Activated T-helper 17 cell treated with anti-CD3 and anti-CD28 coated beads, Interleukin-2, amount 50 U/mL, for 72 hours (primary cell): ENCODE data around the gene ARHGAP26. TPM values are rescaled to one million over a fixed set of nuclear protein-coding genes. Genes with fewer than 3 reads are reported as not detected.
"Not testable (repeated sequence)": the region's sequence is repeated elsewhere in the genome, so short reads cannot be mapped to it uniquely, and the experiment has no call there.

Source experiments
- ATAC-seq: fragments of 150-1000 bp; cut with Tn5 transposase; replicated peaks from 2 replicates; pipeline ENCODE4 v1.10.0; 2021; ENCODE audit warnings: mild to moderate bottlenecking, moderate library complexity
- H3K27ac Mint-ChIP-seq: one replicate; pipeline ENCODE4 v1.8.0; 2022; ENCODE audit warnings: mixed read lengths
- H3K27me3 Mint-ChIP-seq: one replicate; pipeline ENCODE4 v1.8.0; 2022; ENCODE audit warnings: mixed read lengths
- H3K36me3 Mint-ChIP-seq: one replicate; pipeline ENCODE4 v1.8.0; 2022; ENCODE audit warnings: low read depth, mild to moderate bottlenecking, mixed read lengths
- H3K4me1 Mint-ChIP-seq: one replicate; pipeline ENCODE4 v1.8.0; 2022; ENCODE audit warnings: mixed read lengths
- H3K4me3 Mint-ChIP-seq: one replicate; pipeline ENCODE4 v1.8.0; 2022; ENCODE audit warnings: mild to moderate bottlenecking, mixed read lengths
- H3K9me3 Mint-ChIP-seq: one replicate; pipeline ENCODE4 v1.8.0; 2022; ENCODE audit warnings: mixed read lengths
- total RNA-seq, 2 donors: library from RNA; stranded (reverse); gene quantifications; one replicate each; pipeline ENCODE4 v1.2.3, GENCODE V29; 2022

ARHGAP26 gene
- total RNA-seq, 2 donors from 2014 or later = 7.8 to 12.0 TPM

- H3K27me3 Mint-ChIP-seq, H3K4me3 Mint-ChIP-seq, H3K9me3 Mint-ChIP-seq, H3K4me1 Mint-ChIP-seq, H3K36me3 Mint-ChIP-seq, ATAC-seq: not testable (repeated sequence)
- peak overlapping the region; percentile 8 for H3K27ac Mint-ChIP-seq
Observed at GRCh38 chr5:143094608-143095007, 324.4 kb downstream of the ARHGAP26 start.

- peak overlapping the region; percentile 77 for H3K27ac Mint-ChIP-seq
- peaks cover 17% of the 10 kb centered on the region for H3K4me1 Mint-ChIP-seq
- H3K36me3 Mint-ChIP-seq = no peaks in the 10 kb centered on the region
- H3K9me3 Mint-ChIP-seq = no peaks in the 10 kb centered on the region
- no peaks in the 10 kb centered on the region for H3K27me3 Mint-ChIP-seq
- peak overlapping the region; percentile 60 for H3K4me3 Mint-ChIP-seq
- peak; percentile 78 for ATAC-seq
Observed at GRCh38 chr5:143101121-143101520, 330.9 kb downstream of the ARHGAP26 start.

- peaks cover 17% of the 10 kb centered on the region for H3K4me1 Mint-ChIP-seq
- H3K9me3 Mint-ChIP-seq = no peaks in the 10 kb centered on the region
- ATAC-seq = peak; percentile 90
- H3K36me3 Mint-ChIP-seq = no peaks in the 10 kb centered on the region
- H3K27ac Mint-ChIP-seq = peak overlapping the region; percentile 77
- no peaks in the 10 kb centered on the region for H3K27me3 Mint-ChIP-seq
- H3K4me3 Mint-ChIP-seq = peak overlapping the region; percentile 60
Observed at GRCh38 chr5:143101725-143102386, 331.7 kb downstream of the ARHGAP26 start.

- H3K4me1 Mint-ChIP-seq = peaks cover 17% of the 10 kb centered on the region
- H3K36me3 Mint-ChIP-seq = no peaks in the 10 kb centered on the region
- H3K27ac Mint-ChIP-seq = peak overlapping the region; percentile 77
- H3K9me3 Mint-ChIP-seq = no peaks in the 10 kb centered on the region
- H3K27me3 Mint-ChIP-seq = no peaks in the 10 kb centered on the region
- ATAC-seq = no peak
- H3K4me3 Mint-ChIP-seq = peak overlapping the region; percentile 60
Observed at GRCh38 chr5:143102411-143102810, 332.2 kb downstream of the ARHGAP26 start.

- Mint-ChIP-seq H3K9me3 (no peaks in the 10 kb centered on the region), H3K27me3 (no peaks in the 10 kb centered on the region), H3K4me1 (peaks cover 17% of the 10 kb centered on the region), H3K27ac (no peak overlapping the region), H3K4me3 (no peak overlapping the region), H3K36me3 (no peaks in the 10 kb centered on the region)
- ATAC-seq = peak; percentile 32
Observed at GRCh38 chr5:143105216-143105905, 335.2 kb downstream of the ARHGAP26 start.

GRCh38 chr5:143106174-143106573 lies 336.0 kb downstream of the ARHGAP26 start:
- peaks cover 10% of the 10 kb centered on the region for H3K4me1 Mint-ChIP-seq
- H3K9me3 Mint-ChIP-seq = no peaks in the 10 kb centered on the region
- H3K27ac Mint-ChIP-seq = no peak overlapping the region
- ATAC-seq = no peak
- H3K36me3 Mint-ChIP-seq = no peaks in the 10 kb centered on the region
- H3K27me3 Mint-ChIP-seq = no peaks in the 10 kb centered on the region
- no peak overlapping the region for H3K4me3 Mint-ChIP-seq

- ATAC-seq = no peak
- Mint-ChIP-seq H3K27ac (no peak overlapping the region), H3K36me3 (no peaks in the 10 kb centered on the region)
Observed at GRCh38 chr5:143108498-143109128, 338.4 kb downstream of the ARHGAP26 start.

GRCh38 chr5:143110591-143110990 lies 340.4 kb downstream of the ARHGAP26 start:
- Mint-ChIP-seq H3K9me3 (no peaks in the 10 kb centered on the region), H3K4me3 (no peak overlapping the region), H3K36me3 (no peaks in the 10 kb centered on the region), H3K27me3 (no peaks in the 10 kb centered on the region), H3K4me1 (no peaks in the 10 kb centered on the region), H3K27ac (no peak overlapping the region)
- ATAC-seq = no peak

More at GRCh38 chr5:143108498-143109128, 338.4 kb downstream of the ARHGAP26 start:
- Mint-ChIP-seq H3K4me1 (no peaks in the 10 kb centered on the region), H3K4me3 (no peak overlapping the region), H3K9me3 (no peaks in the 10 kb centered on the region), H3K27me3 (no peaks in the 10 kb centered on the region)

GRCh38 chr5:143111799-143112198 lies 341.6 kb downstream of the ARHGAP26 start:
- Mint-ChIP-seq H3K4me1 (no peaks in the 10 kb centered on the region), H3K9me3 (no peaks in the 10 kb centered on the region), H3K27ac (no peak overlapping the region), H3K4me3 (no peak overlapping the region), H3K36me3 (no peaks in the 10 kb centered on the region), H3K27me3 (no peaks in the 10 kb centered on the region)
- ATAC-seq = no peak

GRCh38 chr5:143113461-143113860 lies 343.3 kb downstream of the ARHGAP26 start:
- ATAC-seq = no peak
- Mint-ChIP-seq H3K4me3 (no peak overlapping the region), H3K9me3 (no peaks in the 10 kb centered on the region), H3K27ac (peak overlapping the region; percentile 21), H3K27me3 (no peaks in the 10 kb centered on the region), H3K36me3 (no peaks in the 10 kb centered on the region), H3K4me1 (no peaks in the 10 kb centered on the region)

GRCh38 chr5:143114481-143114880 lies 344.3 kb downstream of the ARHGAP26 start:
- Mint-ChIP-seq H3K4me3 (no peak overlapping the region), H3K27me3 (no peaks in the 10 kb centered on the region), H3K4me1 (no peaks in the 10 kb centered on the region), H3K27ac (peak overlapping the region; percentile 21), H3K9me3 (no peaks in the 10 kb centered on the region), H3K36me3 (no peaks in the 10 kb centered on the region)
- ATAC-seq = no peak

GRCh38 chr5:143115381-143115780 lies 345.2 kb downstream of the ARHGAP26 start:
- no peaks in the 10 kb centered on the region for H3K4me1 Mint-ChIP-seq

GRCh38 chr5:143116814-143117213 lies 346.6 kb downstream of the ARHGAP26 start:
- Mint-ChIP-seq H3K36me3 (no peaks in the 10 kb centered on the region), H3K9me3 (no peaks in the 10 kb centered on the region), H3K27ac (no peak overlapping the region), H3K27me3 (no peaks in the 10 kb centered on the region), H3K4me1 (no peaks in the 10 kb centered on the region), H3K4me3 (no peak overlapping the region)
- ATAC-seq = no peak

More at GRCh38 chr5:143115381-143115780, 345.2 kb downstream of the ARHGAP26 start:
- Mint-ChIP-seq H3K4me3 (no peak overlapping the region), H3K27ac (peak overlapping the region; percentile 21), H3K9me3 (no peaks in the 10 kb centered on the region), H3K27me3 (no peaks in the 10 kb centered on the region), H3K36me3 (no peaks in the 10 kb centered on the region)
- ATAC-seq = no peak

- Mint-ChIP-seq H3K36me3 (no peaks in the 10 kb centered on the region), H3K4me1 (no peaks in the 10 kb centered on the region), H3K4me3 (no peak overlapping the region), H3K27me3 (no peaks in the 10 kb centered on the region), H3K27ac (no peak overlapping the region), H3K9me3 (no peaks in the 10 kb centered on the region)
- ATAC-seq = no peak
Observed at GRCh38 chr5:143117821-143118220, 347.6 kb downstream of the ARHGAP26 start.

GRCh38 chr5:143118222-143118621 lies 348.0 kb downstream of the ARHGAP26 start:
- ATAC-seq = no peak
- H3K4me3 Mint-ChIP-seq = no peak overlapping the region
- no peaks in the 10 kb centered on the region for H3K9me3 Mint-ChIP-seq
- H3K36me3 Mint-ChIP-seq = no peaks in the 10 kb centered on the region
- H3K27ac Mint-ChIP-seq = no peak overlapping the region
- no peaks in the 10 kb centered on the region for H3K4me1 Mint-ChIP-seq
- no peaks in the 10 kb centered on the region for H3K27me3 Mint-ChIP-seq
